ENCODE data around the gene KDM4C.
"Not testable (repeated sequence)": the region's sequence is repeated elsewhere in the genome, so short reads cannot be mapped to it uniquely, and the experiment has no call there.

Gene KDM4C

DNA sequence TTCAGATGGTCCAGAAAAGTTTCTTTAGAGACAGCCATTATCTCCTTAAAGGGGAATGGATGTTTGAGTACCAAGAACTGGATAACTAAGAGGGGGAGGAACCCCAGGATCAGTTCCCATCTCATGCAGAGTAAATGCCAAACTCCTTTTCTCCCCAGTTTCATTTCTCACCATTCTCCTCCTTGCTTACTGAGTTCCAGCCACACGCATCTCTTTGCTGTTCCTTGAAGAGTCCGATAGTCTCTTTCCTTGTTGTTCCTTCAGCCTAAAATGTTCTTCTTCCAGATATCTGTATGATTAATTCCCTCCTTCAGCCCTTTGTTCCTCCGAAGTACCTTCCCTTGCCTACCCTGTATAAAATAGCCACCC is 30.0 kb downstream of the KDM4C start:
- DNase-seq (ENCODE audit: insufficient read length), result no peak
- TF ChIP-seq POLR2A (IDR thresholded peaks at IDR 0.05; ENCODE audit: low read depth, low read length), result no peak
- no peak for TF ChIP-seq TAF1 (IDR thresholded peaks at IDR 0.05; ENCODE audit: borderline replicate concordance, low read depth, low read length)
- TF ChIP-seq POLR2AphosphoS5 (IDR thresholded peaks at IDR 0.05; ENCODE audit: low read depth, low read length), result no peak
- FAIRE-seq, result no peak

DNA sequence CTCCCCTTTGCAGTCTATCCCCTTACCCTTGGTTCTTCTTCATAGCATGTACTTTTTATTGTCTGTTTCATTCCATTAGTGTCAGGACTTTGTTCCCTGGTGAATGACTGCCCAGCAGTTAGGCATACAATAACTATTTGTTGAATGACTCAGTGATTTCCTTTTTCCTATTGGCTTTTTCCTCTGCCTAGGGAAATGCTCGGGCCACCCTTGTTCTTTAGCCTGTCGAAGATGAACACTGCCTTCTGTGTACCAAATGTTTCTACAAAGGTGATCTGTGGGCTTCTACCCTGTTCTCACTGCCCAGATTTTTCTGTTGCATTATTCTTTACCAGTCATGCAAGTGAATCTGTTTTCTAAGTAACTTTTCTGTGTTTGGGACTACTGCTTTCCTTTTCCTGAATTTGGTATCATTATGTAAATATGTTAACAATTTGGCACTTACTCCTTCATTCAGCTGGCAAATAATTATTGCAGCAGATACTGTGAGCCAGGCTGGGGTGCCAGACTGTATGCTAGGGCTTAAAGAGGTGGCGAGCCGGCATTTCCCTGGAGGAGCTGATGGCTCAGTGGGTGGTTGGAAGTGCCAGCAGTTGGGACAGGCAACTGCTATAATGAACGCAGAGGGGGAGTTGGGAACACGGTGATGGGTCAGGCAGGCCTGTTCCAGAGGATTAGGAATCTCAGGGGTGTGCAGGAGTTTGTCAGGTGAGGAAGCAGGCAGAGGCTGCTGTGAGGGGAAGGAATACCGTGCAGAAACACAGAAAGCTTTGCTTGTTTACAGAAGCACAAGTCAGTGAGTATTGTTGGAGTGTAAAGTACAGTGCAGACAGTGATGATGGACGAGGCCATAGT is 30.6 kb downstream of the KDM4C start:
- FAIRE-seq, result no peak
- DNase-seq (ENCODE audit: insufficient read length), result no peak
- TF ChIP-seq POLR2AphosphoS5 (IDR thresholded peaks at IDR 0.05; ENCODE audit: low read depth, low read length) (no peak), POLR2A (IDR thresholded peaks at IDR 0.05; ENCODE audit: low read depth, low read length) (no peak), TAF1 (IDR thresholded peaks at IDR 0.05; ENCODE audit: borderline replicate concordance, low read depth, low read length) (no peak)

DNA sequence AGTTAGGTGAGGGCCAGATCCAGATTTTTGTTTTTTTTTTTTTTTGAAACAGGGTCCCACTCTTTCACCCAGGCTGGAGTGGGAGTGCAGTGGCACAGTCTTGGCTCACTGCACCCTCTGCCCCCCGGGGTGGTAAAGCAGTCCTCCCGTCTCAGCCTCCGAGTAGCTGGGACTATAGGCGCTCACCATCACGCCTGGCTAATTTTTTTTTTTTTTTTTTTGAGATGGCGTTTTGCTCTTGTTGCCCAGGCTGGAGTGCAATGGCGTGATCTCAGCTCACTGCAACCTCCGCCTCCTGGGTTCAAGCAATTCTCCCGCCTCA is 31.2 kb downstream of the KDM4C start:
- not testable (repeated sequence) for FAIRE-seq; DNase-seq (ENCODE audit: insufficient read length)

DNA sequence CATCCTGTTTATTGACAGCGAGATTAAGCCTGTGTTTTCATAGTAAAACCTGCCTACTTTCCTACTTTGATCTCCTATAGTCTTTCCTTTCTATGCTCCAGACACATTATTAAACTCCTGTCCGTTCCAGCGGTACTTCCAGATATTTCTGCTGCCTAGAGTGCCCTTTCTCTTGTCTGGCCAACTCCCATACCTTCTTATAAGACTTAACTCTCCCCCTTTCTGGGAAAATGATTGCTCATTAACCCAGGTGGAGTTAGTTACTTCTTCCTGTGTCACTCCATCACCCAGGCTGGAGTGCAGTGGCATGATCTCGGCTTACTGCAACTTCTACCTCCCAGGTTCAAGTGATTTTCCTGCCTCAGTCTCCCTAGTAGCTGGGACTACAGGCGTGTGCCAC is 33.1 kb downstream of the KDM4C start:
- FAIRE-seq (no peak), DNase-seq (ENCODE audit: insufficient read length) (no peak)
- TF ChIP-seq POLR2A (IDR thresholded peaks at IDR 0.05; ENCODE audit: low read depth, low read length) (no peak), TAF1 (IDR thresholded peaks at IDR 0.05; ENCODE audit: borderline replicate concordance, low read depth, low read length) (no peak), POLR2AphosphoS5 (IDR thresholded peaks at IDR 0.05; ENCODE audit: low read depth, low read length) (no peak)

DNA sequence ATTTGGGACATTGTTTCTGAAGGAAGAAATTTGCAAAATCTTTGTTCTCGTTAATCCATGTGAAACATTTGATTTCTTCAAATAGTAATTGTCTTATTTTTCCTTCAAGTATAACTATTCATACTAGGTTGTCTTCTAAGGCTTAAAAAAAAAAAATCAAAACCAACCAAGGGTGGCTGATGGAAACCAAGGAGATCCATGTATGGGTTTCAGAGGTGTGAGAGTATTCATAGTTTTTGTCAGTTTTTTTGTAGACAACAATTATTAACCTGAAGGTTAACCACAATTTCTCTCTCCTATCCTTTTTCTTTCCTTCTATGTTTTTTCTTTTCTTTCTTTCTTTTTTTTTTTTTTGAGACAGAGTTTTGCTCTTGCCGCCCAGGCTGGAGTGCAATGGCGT is 35.4 kb downstream of the KDM4C start:
- TF ChIP-seq TAF1 (IDR thresholded peaks at IDR 0.05; ENCODE audit: borderline replicate concordance, low read depth, low read length), result no peak
- no peak for DNase-seq (ENCODE audit: insufficient read length)
- FAIRE-seq, result no peak

GRCh38 chr9:6794936-6795335 is 37.2 kb downstream of the KDM4C start:
- no peak for DNase-seq (ENCODE audit: insufficient read length)
- TF ChIP-seq POLR2AphosphoS5 (IDR thresholded peaks at IDR 0.05; ENCODE audit: low read depth, low read length) (no peak), POLR2A (IDR thresholded peaks at IDR 0.05; ENCODE audit: low read depth, low read length) (no peak), TAF1 (IDR thresholded peaks at IDR 0.05; ENCODE audit: borderline replicate concordance, low read depth, low read length) (no peak)
- FAIRE-seq, result no peak

GRCh38 chr9:6802926-6803325 is 45.2 kb downstream of the KDM4C start:
- no peak for DNase-seq (ENCODE audit: insufficient read length)
- FAIRE-seq, result no peak
- TF ChIP-seq POLR2A (IDR thresholded peaks at IDR 0.05; ENCODE audit: low read depth, low read length) (no peak), TAF1 (IDR thresholded peaks at IDR 0.05; ENCODE audit: borderline replicate concordance, low read depth, low read length) (no peak), POLR2AphosphoS5 (IDR thresholded peaks at IDR 0.05; ENCODE audit: low read depth, low read length) (no peak)

DNA sequence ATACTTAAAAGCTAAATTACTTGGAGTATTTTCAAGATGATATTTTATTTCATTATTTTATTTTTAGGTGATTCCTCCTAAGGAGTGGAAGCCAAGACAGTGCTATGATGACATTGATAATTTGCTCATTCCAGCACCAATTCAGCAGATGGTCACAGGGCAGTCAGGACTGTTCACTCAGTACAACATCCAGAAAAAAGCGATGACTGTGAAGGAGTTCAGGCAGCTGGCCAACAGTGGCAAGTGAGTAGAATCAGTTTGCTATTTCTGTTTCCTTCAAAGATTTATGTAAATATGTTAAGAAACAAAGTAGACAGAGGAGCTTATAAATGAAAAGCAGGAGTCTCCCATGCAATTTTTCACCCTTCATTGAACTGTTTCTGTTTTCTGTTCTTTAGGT is 47.8 kb downstream of the KDM4C start:
- TF ChIP-seq TAF1 (IDR thresholded peaks at IDR 0.05; ENCODE audit: borderline replicate concordance, low read depth, low read length) (no peak), POLR2AphosphoS5 (IDR thresholded peaks at IDR 0.05; ENCODE audit: low read depth, low read length) (no peak), POLR2A (IDR thresholded peaks at IDR 0.05; ENCODE audit: low read depth, low read length) (no peak)
- DNase-seq (ENCODE audit: insufficient read length) (no peak), FAIRE-seq (no peak)

GRCh38 chr9:6806318-6806717 is 48.5 kb downstream of the KDM4C start:
- not testable (repeated sequence) for FAIRE-seq; DNase-seq (ENCODE audit: insufficient read length)

GRCh38 chr9:6807669-6808068 is 49.9 kb downstream of the KDM4C start:
- FAIRE-seq; DNase-seq (ENCODE audit: insufficient read length): not testable (repeated sequence)

- TF ChIP-seq POLR2A (IDR thresholded peaks at IDR 0.05; ENCODE audit: low read depth, low read length), result no peak
- TF ChIP-seq TAF1 (IDR thresholded peaks at IDR 0.05; ENCODE audit: borderline replicate concordance, low read depth, low read length), result no peak
- TF ChIP-seq POLR2AphosphoS5 (IDR thresholded peaks at IDR 0.05; ENCODE audit: low read depth, low read length), result no peak
- FAIRE-seq (no peak), DNase-seq (ENCODE audit: insufficient read length) (no peak)
These were observed 53.7 kb downstream of the KDM4C start for GRCh38 chr9:6811436-6811835.

DNA sequence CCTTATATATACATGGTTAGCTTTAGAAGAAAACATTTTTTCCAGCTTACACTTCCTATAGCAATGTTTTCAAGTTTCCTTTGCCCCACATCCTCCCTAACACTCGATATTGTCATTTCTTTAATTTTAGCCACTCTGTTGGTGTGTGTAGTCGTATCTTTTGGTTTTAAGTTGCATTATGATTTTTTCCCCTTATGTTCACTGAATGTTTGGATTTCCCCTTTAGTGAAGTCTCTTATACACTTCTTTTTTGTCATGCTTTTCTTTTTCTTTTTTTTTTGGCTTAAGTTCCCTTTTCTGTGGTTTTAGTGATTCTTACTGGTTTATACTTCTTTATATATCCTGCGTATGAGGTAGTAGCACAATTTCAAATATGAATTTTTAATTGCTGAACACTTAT is 58.8 kb downstream of the KDM4C start:
- FAIRE-seq (no peak), DNase-seq (ENCODE audit: insufficient read length) (no peak)
- no peak for TF ChIP-seq POLR2A (IDR thresholded peaks at IDR 0.05; ENCODE audit: low read depth, low read length)

DNA sequence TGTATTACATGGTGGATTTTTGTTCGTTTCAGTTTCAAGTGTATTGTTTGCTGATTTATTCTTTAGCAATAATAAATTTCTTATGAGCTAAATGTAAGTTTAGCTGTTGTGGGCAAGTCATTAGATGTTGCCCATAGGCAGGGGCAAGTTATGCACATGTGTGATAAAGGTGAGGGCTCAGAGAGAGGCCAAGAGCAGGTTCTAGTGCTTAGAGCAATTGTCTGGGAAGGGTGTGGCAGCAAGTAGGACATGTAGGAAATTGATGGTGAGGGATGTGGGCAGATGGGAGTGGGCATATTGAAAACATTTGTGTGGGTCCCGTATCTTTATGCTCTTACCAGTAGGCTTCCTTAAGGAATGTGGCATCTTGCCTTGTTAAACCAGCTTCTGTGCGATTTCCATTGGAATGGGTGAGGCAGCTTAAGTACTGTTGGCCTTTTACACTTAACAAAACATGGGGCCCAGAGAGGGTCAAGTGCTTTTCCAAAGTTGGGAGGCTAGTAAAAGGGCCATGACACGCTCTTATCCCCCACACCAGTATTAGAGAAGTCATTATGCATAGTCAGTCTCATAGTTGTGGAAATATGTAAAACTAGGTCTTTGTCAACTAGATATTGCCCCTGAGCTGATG is 60.6 kb downstream of the KDM4C start:
- FAIRE-seq, result no peak

More for the DNA sequence above, 60.6 kb downstream of the KDM4C start:
- no peak for DNase-seq (ENCODE audit: insufficient read length)
- no peak for TF ChIP-seq TAF1 (IDR thresholded peaks at IDR 0.05; ENCODE audit: borderline replicate concordance, low read depth, low read length)
- no peak for TF ChIP-seq POLR2AphosphoS5 (IDR thresholded peaks at IDR 0.05; ENCODE audit: low read depth, low read length)
- no peak for TF ChIP-seq POLR2A (IDR thresholded peaks at IDR 0.05; ENCODE audit: low read depth, low read length)
